Peyer's patch (tissue), 4 donors: ENCODE measurements around the gene PRODH2.
"Not testable (repeated sequence)": the region's sequence is repeated elsewhere in the genome, so short reads cannot be mapped to it uniquely, and the experiment has no call there.

Experiments used
- CTCF ChIP-seq, 6 experiments: fragments of 450-650 bp in 4 of 6; fragments of 200-600 bp in 2 of 6; sonication (generic) in 1 of 6; IDR thresholded peaks; one replicate each; pipeline ENCODE4 v1.5.1; 2017 to 2019; ENCODE audit warnings: antibody characterized with exemption in 6 of 6, mild to moderate bottlenecking in 3 of 6, moderate library complexity in 1 of 6
- POLR2A ChIP-seq, 2 donors: fragments of 450-650 bp; IDR thresholded peaks; one replicate each; pipeline ENCODE4 v1.5.1; 2017; ENCODE audit warnings: antibody characterized with exemption in 2 of 2, mild to moderate bottlenecking in 2 of 2, moderate library complexity in 2 of 2

GRCh38 chr19:35772362-35772761, 40.3 kb downstream of the PRODH2 start:
- TF ChIP-seq CTCF, POLR2A (IDR thresholded peaks at IDR 0.05): not testable (repeated sequence)
